H1 (cell line): ENCODE data around the gene CEP104. TPM values are rescaled to one million over a fixed set of nuclear protein-coding genes. Genes with fewer than 3 reads are reported as not detected.

ENCODE experiments used
- CTCF ChIA-PET: fragments of 300-600 bp; sonication (Branson Sonifier 250); formaldehyde crosslinking; loops from one replicate; lab custom pipeline; 2021; ENCODE audit not compliant: partially characterized antibody; lab: Charles Lee
- POLR2A ChIA-PET: fragments of 300-600 bp; sonication (Branson Sonifier 250); formaldehyde crosslinking; loops from one replicate; lab custom pipeline; 2021; ENCODE audit warnings: inconsistent platforms; ENCODE audit not compliant: partially characterized antibody; lab: Charles Lee
- DNase-seq, 2 experiments: peaks; one replicate each; pipeline versions ENCODE4 v3.0.0 to v3.0.0-alpha.2; 2010 to 2022; ENCODE audit warnings: low spot score in 2 of 2, low read depth in 1 of 2, mixed read lengths in 1 of 2
- FAIRE-seq: peaks from 2 replicates; lab custom pipeline; 2011; peaks lifted over from hg19 to GRCh38; lab: Jason Lieb, UNC
- H2AFZ ChIP-seq: 2 replicates; pipeline ENCODE4 v1.8.1; 2012; ENCODE audit warnings: low read length, inconsistent platforms
- H2AK5ac ChIP-seq: 2 replicates; pipeline ENCODE4 v1.6.1; 2013; ENCODE audit warnings: low read depth, low read length
- H2BK120ac ChIP-seq: replicated peaks from 2 replicates; pipeline ENCODE3; 2013; ENCODE audit warnings: low read depth, low read length, inconsistent platforms
- H2BK12ac ChIP-seq: 2 replicates; pipeline ENCODE4 v1.6.1; 2013; ENCODE audit warnings: low read depth, low read length
- H2BK15ac ChIP-seq: 2 replicates; pipeline ENCODE4 v1.6.1; 2013; ENCODE audit warnings: low read length
- H2BK20ac ChIP-seq: 2 replicates; pipeline ENCODE4 v1.6.1; 2013; ENCODE audit warnings: low read length
- H2BK5ac ChIP-seq: 2 replicates; pipeline ENCODE4 v1.6.1; 2013; ENCODE audit warnings: low read depth, low read length
- H3K14ac ChIP-seq: 2 replicates; pipeline ENCODE4 v1.6.1; 2013; ENCODE audit warnings: inconsistent platforms; ENCODE audit not compliant: insufficient read length
- H3K18ac ChIP-seq: 2 replicates; pipeline ENCODE4 v1.6.1; 2013; ENCODE audit warnings: low read length; ENCODE audit errors: extremely low read depth
- H3K23ac ChIP-seq: 2 replicates; pipeline ENCODE4 v1.6.1; 2013; ENCODE audit warnings: inconsistent platforms; ENCODE audit not compliant: insufficient read length
- H3K23me2 ChIP-seq: 2 replicates; pipeline ENCODE4 v1.6.1; 2013; ENCODE audit warnings: low read depth, low read length
- H3K27ac ChIP-seq: 2 replicates; pipeline ENCODE4 v1.6.1; 2011; ENCODE audit warnings: low read depth, low read length, inconsistent platforms
- H3K27me3 ChIP-seq, 4 experiments: replicated peaks in 1 of 4; 1 replicate in 1 of 4; 2 replicates in 3 of 4; pipeline versions ENCODE4 v1.6.1 to v1.8.1; 2011 to 2013; ENCODE audit warnings: low read length in 3 of 4, mild to moderate bottlenecking in 3 of 4, inconsistent platforms in 2 of 4, mixed read lengths in 2 of 4, moderate library complexity in 1 of 4; ENCODE audit not compliant: control insufficient read depth in 3 of 4, insufficient read depth in 3 of 4; ENCODE audit errors: extremely low read depth in 1 of 4
- H3K36me3 ChIP-seq, 4 experiments: 2 replicates each; pipeline versions ENCODE4 v1.6.1 to v1.8.1; 2011 to 2013; ENCODE audit warnings: mild to moderate bottlenecking in 4 of 4, low read length in 3 of 4, moderate library complexity in 2 of 4, control low read depth in 1 of 4, inconsistent platforms in 1 of 4; ENCODE audit not compliant: insufficient read depth in 4 of 4, control insufficient read depth in 2 of 4
- H3K4ac ChIP-seq: replicated peaks from 2 replicates; pipeline ENCODE3; 2013; ENCODE audit warnings: low read length, low read depth, mixed read lengths, inconsistent platforms; ENCODE audit not compliant: insufficient read length
- H3K4me1 ChIP-seq, 4 experiments: replicated peaks in 1 of 4; 1 replicate in 1 of 4; 2 replicates in 3 of 4; pipeline versions ENCODE4 v1.6.1 to v1.8.1; 2011 to 2013; ENCODE audit warnings: low read length in 3 of 4, inconsistent platforms in 2 of 4, mixed read lengths in 1 of 4; ENCODE audit not compliant: insufficient read depth in 4 of 4, control insufficient read depth in 3 of 4
- H3K4me2 ChIP-seq, 2 experiments: 2 replicates each; pipeline versions ENCODE4 v1.6.1 to v1.8.1; 2011 to 2013; ENCODE audit warnings: low read depth in 2 of 2, low read length in 2 of 2, control low read depth in 1 of 2, inconsistent platforms in 1 of 2, mild to moderate bottlenecking in 1 of 2; ENCODE audit not compliant: insufficient read depth in 1 of 2
- H3K4me3 ChIP-seq, 4 experiments: fragments of 200-600, 300-600 bp in 1 of 4; sonication (generic), shearing (Covaris generic), sonication (Bioruptor Twin) in 1 of 4; 2 replicates each; pipeline versions ENCODE4 v1.5.1 to v1.8.1; 2011 to 2016; ENCODE audit warnings: low read length in 4 of 4, low read depth in 3 of 4, control low read depth in 2 of 4, inconsistent platforms in 2 of 4, mild to moderate bottlenecking in 2 of 4, mixed read lengths in 1 of 4, moderate library complexity in 1 of 4; ENCODE audit not compliant: insufficient read depth in 2 of 4; ENCODE audit errors: extremely low read depth in 1 of 4
- H3K56ac ChIP-seq: replicated peaks from 2 replicates; pipeline ENCODE3; 2013; ENCODE audit warnings: low read depth, mild to moderate bottlenecking, mixed read lengths, low read length, inconsistent platforms; ENCODE audit not compliant: insufficient read length
- H3K79me1 ChIP-seq: 2 replicates; pipeline ENCODE4 v1.6.1; 2013; ENCODE audit warnings: low read depth, low read length, control low read depth
- H3K79me2 ChIP-seq, 2 experiments: 2 replicates each; pipeline versions ENCODE4 v1.6.1 to v1.8.1; 2012 to 2013; ENCODE audit warnings: low read length in 2 of 2, mild to moderate bottlenecking in 2 of 2, inconsistent platforms in 1 of 2; ENCODE audit not compliant: insufficient read depth in 2 of 2, control insufficient read depth in 1 of 2
- H3K9ac ChIP-seq, 4 experiments: replicated peaks in 1 of 4; 1 replicate in 1 of 4; 2 replicates in 3 of 4; pipeline versions ENCODE4 v1.6.1 to v1.8.1; 2011 to 2013; ENCODE audit warnings: low read depth in 3 of 4, low read length in 3 of 4, control low read depth in 2 of 4, mild to moderate bottlenecking in 2 of 4, moderate library complexity in 2 of 4, inconsistent platforms in 1 of 4; ENCODE audit errors: extremely low read depth in 1 of 4
- H3K9me3 ChIP-seq, 2 experiments: 2 replicates each; pipeline versions ENCODE4 v1.6.1 to v1.8.1; 2012 to 2013; ENCODE audit warnings: mild to moderate bottlenecking in 2 of 2, moderate library complexity in 2 of 2, control low read depth in 1 of 2, inconsistent platforms in 1 of 2, low read depth in 1 of 2, low read length in 1 of 2, mixed read lengths in 1 of 2; ENCODE audit not compliant: insufficient read depth in 2 of 2
- H4K20me1 ChIP-seq, 2 experiments: replicated peaks in 1 of 2; 2 replicates each; pipeline versions ENCODE3 to v1.8.1; 2011 to 2013; ENCODE audit warnings: inconsistent platforms in 2 of 2, low read length in 2 of 2, mild to moderate bottlenecking in 1 of 2; ENCODE audit not compliant: insufficient read depth in 2 of 2, control insufficient read depth in 1 of 2
- H4K5ac ChIP-seq: 2 replicates; pipeline ENCODE4 v1.6.1; 2013; ENCODE audit warnings: low read length, low read depth, mixed read lengths, inconsistent platforms; ENCODE audit not compliant: insufficient read length
- H4K8ac ChIP-seq: 2 replicates; pipeline ENCODE4 v1.8.0; 2013; ENCODE audit warnings: mild to moderate bottlenecking, moderate library complexity, low read length, inconsistent platforms; ENCODE audit not compliant: insufficient read depth; ENCODE audit errors: extremely low read depth
- H4K91ac ChIP-seq: replicated peaks from 2 replicates; pipeline ENCODE3; 2013; ENCODE audit warnings: low read length, mixed read lengths, inconsistent platforms; ENCODE audit not compliant: insufficient read length
- FOSL1 ChIP-seq: IDR thresholded peaks from 2 replicates; pipeline ENCODE4 v1.6.1; 2011; ENCODE audit warnings: mild to moderate bottlenecking, low read depth, low read length, moderate library complexity; ENCODE audit not compliant: insufficient read depth
- SIRT6 ChIP-seq: IDR thresholded peaks from one replicate; pipeline ENCODE4 v1.7.1; 2012; ENCODE audit warnings: low read length, inconsistent platforms
- WGBS, 2 experiments: shearing (Covaris generic) in 1 of 2; methylation state at CpG; one replicate each; pipeline versions ENCODE4 v1.1.6 to v1.1.7; 2013 to 2015; ENCODE audit warnings: low lambda C conversion rate in 2 of 2, mixed read lengths in 2 of 2, inconsistent platforms in 1 of 2, low coverage in 1 of 2, missing lambda C conversion rate in 1 of 2; ENCODE audit not compliant: insufficient replicate concordance in 2 of 2, insufficient coverage in 1 of 2, insufficient read length in 1 of 2; ENCODE audit errors: extremely low coverage in 1 of 2, missing lambda C conversion rate in 1 of 2; 5-methylcytosine and 5-hydroxymethylcytosine counted together
- polyA plus RNA-seq, 7 experiments: library from polyadenylated mRNA; depleted of rRNA in 3 of 7; stranded (reverse) in 5 of 7; unstranded in 2 of 7; fragments of >200 nt in 5 of 7; fragments of 200-250 nt in 2 of 7; gene quantifications; 1 replicate in 5 of 7; 2 replicates in 1 of 7; 4 replicates in 1 of 7; pipeline versions ENCODE4 v1.2.1 to v1.2.3, GENCODE V29; 2011 to 2013; ENCODE audit warnings: missing spikeins in 2 of 7, mixed read lengths in 2 of 7
- total RNA-seq: library from RNA; stranded (reverse); fragmentation: NEBNext Ultra II Directional; extraction: Animal tissue kit (Norgen Biotek cat#: 25700); gene quantifications from 2 replicates; pipeline ENCODE4 v1.2.1, GENCODE V29; 2021
- TF ChIP-seq, protein P1 (sequence below), 3 experiments: IDR thresholded peaks; 1 replicate in 2 of 3; 2 replicates in 1 of 3; pipeline versions ENCODE4 v1.5.1 to v1.6.1; 2011; ENCODE audit warnings: low read length in 3 of 3, mild to moderate bottlenecking in 3 of 3, inconsistent platforms in 2 of 3, low read depth in 1 of 3, moderate library complexity in 1 of 3; ENCODE audit not compliant: insufficient read depth in 1 of 3; ENCODE audit errors: control extremely low read depth in 1 of 3

Gene CEP104
- total and polyA plus RNA-seq, 2 of the 8 experiments (the other 6 are each of a cell fraction or from before 2014, with no cell fraction given) = 8.0 to 43.9 TPM

DNA sequence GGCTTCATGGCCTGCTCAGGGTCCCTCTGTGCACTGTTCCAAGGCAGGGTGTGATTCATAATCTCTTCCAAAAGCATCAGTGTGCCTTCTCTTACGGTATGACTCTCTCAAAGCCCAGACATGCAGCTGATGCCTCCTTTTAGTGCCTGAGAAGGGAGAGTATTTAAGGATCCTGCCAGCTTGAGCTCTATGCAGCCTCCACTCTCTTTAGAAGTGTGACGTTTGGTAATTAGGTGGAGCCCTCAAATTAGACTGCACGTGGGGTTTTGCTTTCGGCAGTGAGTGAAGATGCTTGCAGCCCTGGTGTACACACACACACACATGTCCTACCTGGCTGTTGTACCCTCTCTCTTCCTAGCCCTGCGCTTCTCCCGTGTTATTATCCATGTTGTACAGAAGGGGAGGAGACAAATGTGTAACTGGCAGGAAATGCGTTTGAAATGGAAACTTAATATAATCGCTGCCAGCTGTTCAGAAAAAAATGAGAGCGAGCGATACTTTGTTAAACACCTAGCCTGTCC is 45.6 kb upstream of the CEP104 start:
- Histone ChIP-seq H3K9me3 (no peaks in the 10 kb centered on the region), H2BK5ac (no peak overlapping the region), H3K18ac (no peak overlapping the region), H3K27me3 (no peaks in the 10 kb centered on the region), H3K4ac (no peak overlapping the region), H2BK120ac (no peak overlapping the region), H3K36me3 (no peaks in the 10 kb centered on the region), H2AK5ac (no peak overlapping the region), H2BK15ac (no peak overlapping the region), H2BK20ac (no peak overlapping the region), H3K23me2 (peaks cover 8% of the 10 kb centered on the region), H2AFZ (no peak overlapping the region), H3K23ac (no peak overlapping the region), H4K20me1 (peaks cover 0 to 3% of the 10 kb centered on the region in 2 experiments), H4K91ac (no peak overlapping the region), H2BK12ac (no peak overlapping the region), H3K4me3 (no peak overlapping the region), H3K9ac (no peak overlapping the region), H3K79me1 (peaks cover 4% of the 10 kb centered on the region; the same call in 1 of the 2 replicates), H4K5ac (no peak overlapping the region), H3K56ac (no peak overlapping the region), H3K27ac (no peak overlapping the region), H4K8ac (no peak overlapping the region), H3K4me1 (peaks cover 0 to 12% (median 3%) of the 10 kb centered on the region in 4 experiments; a peak in 1 of 7 replicates), H3K14ac (no peak overlapping the region), H3K79me2 (peaks cover 5 to 19% of the 10 kb centered on the region in 2 experiments; a peak in 3 of 4 replicates), H3K4me2 (no peak overlapping the region)
- FAIRE-seq (no peak), DNase-seq (no peak)
- ChIA-PET POLR2A (no interaction called here), CTCF (interaction anchor here (1.1 kb wide), 2 partner anchors 18 to 77 kb away, joined by 3 read pairs; no protein-coding TSS in a partner anchor)
- 88% methylated on average over 10 of the region's 10 CpGs; no CpG with 5 or more reads in 1 of the 2 experiments for WGBS, 2 experiments
- TF ChIP-seq FOSL1 = no peak
- TF ChIP-seq, protein P1, sequence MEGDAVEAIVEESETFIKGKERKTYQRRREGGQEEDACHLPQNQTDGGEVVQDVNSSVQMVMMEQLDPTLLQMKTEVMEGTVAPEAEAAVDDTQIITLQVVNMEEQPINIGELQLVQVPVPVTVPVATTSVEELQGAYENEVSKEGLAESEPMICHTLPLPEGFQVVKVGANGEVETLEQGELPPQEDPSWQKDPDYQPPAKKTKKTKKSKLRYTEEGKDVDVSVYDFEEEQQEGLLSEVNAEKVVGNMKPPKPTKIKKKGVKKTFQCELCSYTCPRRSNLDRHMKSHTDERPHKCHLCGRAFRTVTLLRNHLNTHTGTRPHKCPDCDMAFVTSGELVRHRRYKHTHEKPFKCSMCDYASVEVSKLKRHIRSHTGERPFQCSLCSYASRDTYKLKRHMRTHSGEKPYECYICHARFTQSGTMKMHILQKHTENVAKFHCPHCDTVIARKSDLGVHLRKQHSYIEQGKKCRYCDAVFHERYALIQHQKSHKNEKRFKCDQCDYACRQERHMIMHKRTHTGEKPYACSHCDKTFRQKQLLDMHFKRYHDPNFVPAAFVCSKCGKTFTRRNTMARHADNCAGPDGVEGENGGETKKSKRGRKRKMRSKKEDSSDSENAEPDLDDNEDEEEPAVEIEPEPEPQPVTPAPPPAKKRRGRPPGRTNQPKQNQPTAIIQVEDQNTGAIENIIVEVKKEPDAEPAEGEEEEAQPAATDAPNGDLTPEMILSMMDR (IDR thresholded peaks at IDR 0.05; ENCODE audit: control extremely low read depth in 1 of 3, insufficient read depth in 1 of 3, low read depth in 1 of 3, low read length in 3 of 3) = no peak
- TF ChIP-seq SIRT6 = no peak
